GM18858 (cell line): Measurements from ENCODE around the gene APOC3.
"Not testable (repeated sequence)": the region's sequence is repeated elsewhere in the genome, so short reads cannot be mapped to it uniquely, and the experiment has no call there.

ENCODE experiments used
- ATAC-seq: cut with Tn5 transposase; IDR thresholded peaks from one replicate; pipeline ENCODE4 v1.9.1; 2021; ENCODE audit not compliant: unreplicated experiment

The APOC3 gene

DNA sequence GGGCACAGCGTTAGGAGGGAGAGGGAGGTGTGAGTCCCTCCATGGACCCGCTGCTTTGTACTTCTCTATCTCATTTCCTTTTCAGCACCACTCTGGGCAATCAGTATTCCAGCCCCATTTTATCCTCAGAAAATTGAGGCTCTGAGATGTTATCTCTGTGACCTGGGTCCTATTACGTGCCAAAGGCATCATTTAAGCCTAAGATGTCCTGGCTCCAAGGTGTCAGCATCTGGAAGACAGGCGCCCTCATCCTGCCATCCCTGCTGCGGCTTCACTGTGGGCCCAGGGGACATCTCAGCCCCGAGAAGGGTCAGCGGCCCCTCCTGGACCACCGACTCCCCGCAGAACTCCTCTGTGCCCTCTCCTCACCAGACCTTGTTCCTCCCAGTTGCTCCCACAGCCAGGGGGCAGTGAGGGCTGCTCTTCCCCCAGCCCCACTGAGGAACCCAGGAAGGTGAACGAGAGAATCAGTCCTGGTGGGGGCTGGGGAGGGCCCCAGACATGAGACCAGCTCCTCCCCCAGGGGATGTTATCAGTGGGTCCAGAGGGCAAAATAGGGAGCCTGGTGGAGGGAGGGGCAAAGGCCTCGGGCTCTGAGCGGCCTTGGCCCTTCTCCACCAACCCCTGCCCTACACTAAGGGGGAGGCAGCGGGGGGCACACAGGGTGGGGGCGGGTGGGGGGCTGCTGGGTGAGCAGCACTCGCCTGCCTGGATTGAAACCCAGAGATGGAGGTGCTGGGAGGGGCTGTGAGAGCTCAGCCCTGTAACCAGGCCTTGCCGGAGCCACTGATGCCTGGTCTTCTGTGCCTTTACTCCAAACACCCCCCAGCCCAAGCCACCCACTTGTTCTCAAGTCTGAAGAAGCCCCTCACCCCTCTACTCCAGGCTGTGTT lies 829 bp upstream of the APOC3 start:
- no peak for ATAC-seq

DNA sequence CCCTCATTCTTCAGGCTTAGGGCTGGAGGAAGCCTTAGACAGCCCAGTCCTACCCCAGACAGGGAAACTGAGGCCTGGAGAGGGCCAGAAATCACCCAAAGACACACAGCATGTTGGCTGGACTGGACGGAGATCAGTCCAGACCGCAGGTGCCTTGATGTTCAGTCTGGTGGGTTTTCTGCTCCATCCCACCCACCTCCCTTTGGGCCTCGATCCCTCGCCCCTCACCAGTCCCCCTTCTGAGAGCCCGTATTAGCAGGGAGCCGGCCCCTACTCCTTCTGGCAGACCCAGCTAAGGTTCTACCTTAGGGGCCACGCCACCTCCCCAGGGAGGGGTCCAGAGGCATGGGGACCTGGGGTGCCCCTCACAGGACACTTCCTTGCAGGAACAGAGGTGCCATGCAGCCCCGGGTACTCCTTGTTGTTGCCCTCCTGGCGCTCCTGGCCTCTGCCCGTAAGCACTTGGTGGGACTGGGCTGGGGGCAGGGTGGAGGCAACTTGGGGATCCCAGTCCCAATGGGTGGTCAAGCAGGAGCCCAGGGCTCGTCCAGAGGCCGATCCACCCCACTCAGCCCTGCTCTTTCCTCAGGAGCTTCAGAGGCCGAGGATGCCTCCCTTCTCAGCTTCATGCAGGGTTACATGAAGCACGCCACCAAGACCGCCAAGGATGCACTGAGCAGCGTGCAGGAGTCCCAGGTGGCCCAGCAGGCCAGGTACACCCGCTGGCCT lies 641 bp downstream of the APOC3 start:
- no peak for ATAC-seq

DNA sequence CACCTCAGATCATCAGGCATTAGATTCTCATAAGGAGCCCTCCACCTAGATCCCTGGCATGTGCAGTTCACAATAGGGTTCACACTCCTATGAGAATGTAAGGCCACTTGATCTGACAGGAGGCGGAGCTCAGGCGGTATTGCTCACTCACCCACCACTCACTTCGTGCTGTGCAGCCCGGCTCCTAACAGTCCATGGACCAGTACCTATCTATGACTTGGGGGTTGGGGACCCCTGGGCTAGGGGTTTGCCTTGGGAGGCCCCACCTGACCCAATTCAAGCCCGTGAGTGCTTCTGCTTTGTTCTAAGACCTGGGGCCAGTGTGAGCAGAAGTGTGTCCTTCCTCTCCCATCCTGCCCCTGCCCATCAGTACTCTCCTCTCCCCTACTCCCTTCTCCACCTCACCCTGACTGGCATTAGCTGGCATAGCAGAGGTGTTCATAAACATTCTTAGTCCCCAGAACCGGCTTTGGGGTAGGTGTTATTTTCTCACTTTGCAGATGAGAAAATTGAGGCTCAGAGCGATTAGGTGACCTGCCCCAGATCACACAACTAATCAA lies 2.2 kb downstream of the APOC3 start:
- no peak for ATAC-seq

DNA sequence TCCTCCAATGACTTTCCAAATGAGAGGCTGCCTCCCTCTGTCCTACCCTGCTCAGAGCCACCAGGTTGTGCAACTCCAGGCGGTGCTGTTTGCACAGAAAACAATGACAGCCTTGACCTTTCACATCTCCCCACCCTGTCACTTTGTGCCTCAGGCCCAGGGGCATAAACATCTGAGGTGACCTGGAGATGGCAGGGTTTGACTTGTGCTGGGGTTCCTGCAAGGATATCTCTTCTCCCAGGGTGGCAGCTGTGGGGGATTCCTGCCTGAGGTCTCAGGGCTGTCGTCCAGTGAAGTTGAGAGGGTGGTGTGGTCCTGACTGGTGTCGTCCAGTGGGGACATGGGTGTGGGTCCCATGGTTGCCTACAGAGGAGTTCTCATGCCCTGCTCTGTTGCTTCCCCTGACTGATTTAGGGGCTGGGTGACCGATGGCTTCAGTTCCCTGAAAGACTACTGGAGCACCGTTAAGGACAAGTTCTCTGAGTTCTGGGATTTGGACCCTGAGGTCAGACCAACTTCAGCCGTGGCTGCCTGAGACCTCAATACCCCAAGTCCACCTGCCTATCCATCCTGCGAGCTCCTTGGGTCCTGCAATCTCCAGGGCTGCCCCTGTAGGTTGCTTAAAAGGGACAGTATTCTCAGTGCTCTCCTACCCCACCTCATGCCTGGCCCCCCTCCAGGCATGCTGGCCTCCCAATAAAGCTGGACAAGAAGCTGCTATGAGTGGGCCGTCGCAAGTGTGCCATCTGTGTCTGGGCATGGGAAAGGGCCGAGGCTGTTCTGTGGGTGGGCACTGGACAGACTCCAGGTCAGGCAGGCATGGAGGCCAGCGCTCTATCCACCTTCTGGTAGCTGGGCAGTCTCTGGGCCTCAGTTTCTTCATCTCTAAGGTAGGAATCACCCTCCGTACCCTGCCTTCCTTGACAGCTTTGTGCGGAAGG lies 2.9 kb downstream of the APOC3 start:
- ATAC-seq, result no peak

DNA sequence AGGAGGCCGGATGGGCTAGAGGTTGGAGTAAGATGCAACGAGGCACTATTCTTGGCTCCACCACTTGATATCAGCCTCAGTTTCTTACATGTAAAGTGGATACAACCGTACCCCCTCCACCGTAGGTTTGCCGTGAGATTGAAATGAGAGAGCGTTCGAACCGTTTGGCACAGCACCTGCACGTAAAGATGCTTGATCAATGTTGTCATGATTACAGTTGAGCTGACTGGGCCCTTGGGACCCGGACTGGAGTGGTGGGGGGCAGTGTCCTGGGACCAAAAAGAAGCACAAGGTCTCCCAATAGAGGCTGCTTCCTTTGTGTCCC lies 3.7 kb downstream of the APOC3 start:
- no peak for ATAC-seq

DNA sequence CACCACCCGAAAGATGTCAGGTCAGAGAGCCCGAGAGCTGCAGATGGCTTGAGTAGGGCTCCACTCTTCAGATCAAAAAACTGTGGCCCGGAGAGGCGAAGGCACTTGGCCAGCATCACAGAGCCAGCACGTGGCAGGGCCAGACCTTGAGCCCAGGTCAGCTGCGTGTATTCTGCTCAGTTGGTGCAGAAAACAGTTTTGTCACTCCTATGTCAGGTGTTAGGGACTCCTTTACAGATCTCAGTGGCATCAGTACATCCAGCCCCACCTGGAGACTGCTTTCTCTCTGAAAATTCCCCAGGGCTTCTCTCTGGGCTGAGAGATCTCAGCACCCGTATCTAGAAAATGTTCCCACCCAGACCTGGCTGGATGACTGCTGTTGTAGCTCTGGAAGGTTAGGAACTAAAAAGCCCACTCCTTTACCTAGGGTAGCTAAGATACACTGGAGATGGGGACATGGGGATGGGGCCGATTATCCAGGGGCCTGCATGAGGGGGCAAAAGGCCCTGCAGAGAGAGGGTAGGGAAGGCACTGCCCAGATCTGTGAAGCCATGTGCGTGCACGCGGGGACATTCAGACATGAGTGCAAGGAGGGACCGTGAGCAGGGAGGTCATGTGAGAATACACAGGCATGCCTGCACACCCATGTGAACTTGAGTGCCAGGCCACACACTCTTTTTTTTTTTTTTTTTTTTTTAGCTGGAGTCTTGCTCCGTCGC lies 4.3 kb downstream of the APOC3 start:
- no peak for ATAC-seq

DNA sequence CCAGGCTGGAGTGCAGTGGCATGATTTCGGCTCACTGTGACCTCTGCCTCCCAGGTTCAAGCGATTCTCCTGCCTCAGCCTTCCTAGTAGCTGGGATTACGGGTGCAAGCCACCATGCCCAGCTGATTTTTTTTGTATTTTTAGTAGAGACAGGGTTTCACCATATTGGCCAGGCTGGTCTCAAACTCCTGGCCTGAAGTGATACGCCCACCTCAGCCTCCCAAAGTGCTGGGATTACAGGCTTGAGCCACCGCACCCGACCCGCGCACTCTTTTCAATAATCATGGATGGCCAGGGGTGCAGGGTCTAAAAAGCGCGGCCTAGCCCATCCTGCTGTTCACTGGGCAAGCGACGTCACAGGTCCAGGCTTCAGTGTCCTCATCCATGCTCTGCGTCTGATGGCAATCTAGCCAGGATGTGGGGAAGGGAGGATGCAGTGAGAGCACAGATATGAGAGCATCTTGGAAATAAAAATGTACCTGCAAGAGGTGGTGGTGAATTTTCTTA lies 4.9 kb downstream of the APOC3 start:
- not testable (repeated sequence) for ATAC-seq

DNA sequence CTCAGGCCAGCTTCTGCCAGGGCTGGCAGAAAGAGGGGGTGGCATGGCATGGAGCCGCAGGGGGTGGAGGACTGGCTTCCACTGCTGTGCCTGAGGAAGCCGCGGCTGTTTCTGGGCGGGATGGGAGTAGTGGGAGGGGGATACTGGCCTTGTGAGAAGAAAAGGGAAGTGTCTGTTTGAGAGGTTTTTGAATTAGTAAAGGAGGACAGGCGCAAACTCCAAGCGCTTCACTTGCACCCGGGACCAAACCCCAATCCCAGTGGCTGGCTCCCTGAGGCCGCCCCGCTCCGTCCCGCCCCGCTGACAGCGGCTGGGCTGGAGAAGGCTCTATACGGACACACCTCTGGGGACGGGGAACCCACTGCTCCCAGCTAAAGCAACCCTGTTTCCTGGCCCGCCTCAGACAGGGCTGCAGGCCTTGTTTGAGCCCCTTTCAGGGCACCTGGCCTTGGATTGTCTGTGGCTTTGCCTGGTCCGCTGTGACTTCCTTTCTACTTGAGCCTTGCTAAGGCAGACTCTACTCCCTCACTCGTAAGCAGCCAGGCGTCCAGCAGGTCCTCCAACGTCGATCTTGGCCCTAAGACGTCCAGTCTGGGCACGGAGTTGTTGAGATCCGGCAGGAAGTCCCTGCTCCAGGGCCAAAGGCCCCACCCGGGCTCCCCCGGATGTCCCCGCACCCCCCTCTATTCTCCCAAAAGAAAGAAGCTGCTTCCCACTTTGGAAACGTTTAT lies 5.5 kb downstream of the APOC3 start:
- ATAC-seq, result no peak

DNA sequence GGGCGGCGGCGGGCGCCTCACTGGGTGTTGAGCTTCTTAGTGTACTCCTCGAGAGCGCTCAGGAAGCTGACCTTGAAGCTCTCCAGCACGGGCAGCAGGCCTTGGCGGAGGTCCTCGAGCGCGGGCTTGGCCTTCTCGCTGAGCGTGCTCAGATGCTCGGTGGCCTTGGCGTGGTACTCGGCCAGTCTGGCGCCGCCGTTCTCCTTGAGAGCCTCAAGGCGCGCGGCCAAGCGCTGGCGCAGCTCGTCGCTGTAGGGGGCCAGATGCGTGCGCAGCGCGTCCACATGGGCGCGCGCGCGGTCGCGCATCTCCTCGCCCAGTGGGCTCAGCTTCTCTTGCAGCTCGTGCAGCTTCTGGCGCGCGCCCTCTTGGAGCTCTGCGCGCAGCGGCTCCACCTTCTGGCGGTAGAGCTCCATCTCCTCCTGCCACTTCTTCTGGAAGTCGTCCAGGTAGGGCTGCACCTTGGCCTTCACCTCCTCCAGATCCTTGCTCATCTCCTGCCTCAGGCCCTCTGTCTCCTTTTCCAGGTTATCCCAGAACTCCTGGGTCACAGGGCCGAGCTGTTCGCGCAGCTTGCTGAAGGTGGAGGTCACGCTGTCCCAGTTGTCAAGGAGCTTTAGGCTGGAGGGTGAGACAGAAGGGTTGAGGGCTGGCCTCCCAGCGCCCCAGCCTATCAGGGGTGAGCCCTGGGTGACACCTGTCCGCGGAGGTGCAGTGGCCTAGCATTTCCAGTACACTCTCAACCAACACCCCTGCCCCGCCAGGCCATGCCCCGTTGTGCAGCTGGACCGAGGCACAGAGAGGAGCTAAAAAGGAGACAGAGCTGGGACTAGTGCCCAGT lies 6.3 kb downstream of the APOC3 start:
- ATAC-seq, result peak; percentile 61

DNA sequence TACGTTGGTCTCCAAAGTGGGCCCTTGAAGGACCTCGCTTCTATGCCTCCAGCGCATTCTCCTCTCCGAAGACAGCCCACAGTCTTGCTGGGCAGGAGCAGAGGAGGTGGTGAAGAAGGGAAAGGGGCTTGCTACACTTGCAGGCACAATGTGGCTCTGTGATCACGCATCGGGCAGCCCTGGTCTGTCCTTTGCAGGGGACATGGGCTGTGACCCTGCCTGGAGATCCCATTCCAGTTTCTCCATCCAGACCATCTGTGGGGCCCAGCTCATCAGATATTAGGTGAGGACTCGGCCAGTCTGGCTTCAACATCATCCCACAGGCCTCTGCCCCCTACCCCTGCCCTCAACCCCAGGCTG lies 6.9 kb downstream of the APOC3 start:
- no peak for ATAC-seq

DNA sequence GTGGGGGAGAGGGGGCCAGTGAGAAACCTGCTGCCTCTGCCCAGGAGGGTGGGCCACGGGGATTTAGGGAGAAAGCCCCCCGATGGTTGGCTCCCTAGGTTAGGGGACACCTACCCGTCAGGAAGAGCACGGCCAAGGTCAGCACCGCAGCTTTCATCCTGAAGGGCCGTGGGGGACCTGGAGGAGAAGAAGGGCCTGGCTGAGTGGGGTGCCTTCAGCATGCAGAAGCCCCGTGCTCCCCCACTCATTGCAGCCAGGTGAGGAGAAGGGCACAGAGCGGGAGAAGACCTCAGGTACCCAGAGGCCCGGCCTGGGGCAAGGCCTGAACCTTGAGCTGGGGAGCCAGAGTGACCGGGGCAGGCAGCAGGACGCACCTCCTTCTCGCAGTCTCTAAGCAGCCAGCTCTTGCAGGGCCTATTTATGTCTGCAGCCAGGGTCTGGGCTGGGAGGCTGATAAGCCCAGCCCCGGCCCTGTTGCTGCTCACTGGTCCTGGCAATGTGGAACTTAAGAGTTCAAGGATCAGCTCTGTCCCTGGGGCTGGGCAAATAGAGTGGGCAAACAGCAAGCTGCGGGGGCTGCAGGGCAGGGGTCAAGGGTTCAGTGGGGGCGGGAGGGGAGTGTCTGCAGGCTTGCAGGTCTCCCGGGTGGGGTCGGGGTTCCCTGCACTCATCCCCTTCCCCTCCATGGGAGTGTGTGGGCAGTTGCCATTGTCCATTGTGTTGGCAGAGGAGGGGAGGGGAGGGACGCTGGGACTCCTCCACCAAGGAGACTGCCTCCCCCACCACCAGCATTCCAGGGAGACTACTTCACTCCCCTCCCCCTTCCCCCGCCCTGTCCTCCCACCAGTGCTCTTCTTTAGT lies 7.8 kb downstream of the APOC3 start, which contains the start of gene APOA1:
Gene APOA1, minus strand, starts transcription at position 392 of the 861 bp plus-strand sequence. Its CDS starts 235 bp downstream, at position 157.
- ATAC-seq, result no peak

DNA sequence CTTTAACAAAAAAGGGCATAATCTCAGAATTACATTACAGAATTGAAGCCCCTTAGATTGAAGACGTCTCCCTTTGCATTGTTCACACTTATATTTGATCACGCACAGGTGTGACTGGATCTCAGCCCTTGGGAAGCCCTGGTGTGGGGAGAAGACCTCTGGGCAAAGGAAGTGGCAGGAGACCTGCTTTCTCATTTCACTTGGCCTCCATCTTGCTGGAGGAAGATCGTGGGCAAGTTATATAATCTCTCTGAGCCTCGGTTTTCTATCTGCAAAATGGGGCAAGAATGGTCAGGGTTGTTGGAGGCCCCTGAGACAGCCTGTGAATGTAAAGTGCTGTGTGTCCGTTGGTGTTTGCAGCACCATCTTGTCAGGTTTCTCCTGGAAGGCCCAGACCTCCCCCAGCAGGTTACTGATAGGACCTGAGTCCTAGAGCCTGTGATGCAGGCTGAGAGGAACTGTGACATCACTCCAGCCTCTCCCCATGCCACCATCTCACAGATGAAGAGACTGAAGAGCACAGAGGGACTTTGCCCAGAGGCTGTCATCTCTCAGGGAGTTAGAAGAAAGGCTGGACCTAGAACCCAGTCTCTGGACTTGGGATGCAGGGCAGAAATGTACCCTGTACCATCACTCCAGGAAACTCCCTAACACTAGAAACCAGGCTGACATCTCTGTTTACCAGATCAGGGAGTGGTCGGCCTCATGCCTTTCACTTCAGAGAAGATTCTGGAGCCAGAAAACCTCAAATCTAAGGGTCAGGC lies 8.8 kb downstream of the APOC3 start:
- ATAC-seq, result no peak

DNA sequence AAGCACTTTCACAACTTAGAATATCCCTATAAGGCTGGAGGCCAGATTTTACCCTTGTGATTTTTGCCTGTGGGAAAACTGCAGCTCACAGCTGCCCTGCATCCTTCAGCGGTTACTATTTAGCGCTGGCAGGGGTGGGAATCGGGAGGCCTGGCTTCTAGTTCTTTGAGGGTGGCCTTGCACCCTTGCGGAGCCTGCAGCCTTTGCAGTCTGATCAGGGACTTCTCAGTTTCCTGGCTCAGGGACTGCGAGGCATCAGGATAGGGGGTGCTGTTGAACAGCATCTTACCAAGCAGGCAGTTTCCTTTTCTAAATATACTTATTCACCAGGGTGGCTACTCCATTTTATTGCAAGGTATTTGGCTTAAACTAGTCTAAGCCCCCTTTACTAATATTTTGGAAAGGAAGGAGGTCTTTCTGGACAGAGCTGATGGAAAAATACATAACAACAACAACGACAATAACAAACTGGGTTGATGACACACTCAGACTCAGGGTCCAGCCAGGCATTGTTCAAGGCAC lies 10.6 kb downstream of the APOC3 start:
- ATAC-seq, result no peak

DNA sequence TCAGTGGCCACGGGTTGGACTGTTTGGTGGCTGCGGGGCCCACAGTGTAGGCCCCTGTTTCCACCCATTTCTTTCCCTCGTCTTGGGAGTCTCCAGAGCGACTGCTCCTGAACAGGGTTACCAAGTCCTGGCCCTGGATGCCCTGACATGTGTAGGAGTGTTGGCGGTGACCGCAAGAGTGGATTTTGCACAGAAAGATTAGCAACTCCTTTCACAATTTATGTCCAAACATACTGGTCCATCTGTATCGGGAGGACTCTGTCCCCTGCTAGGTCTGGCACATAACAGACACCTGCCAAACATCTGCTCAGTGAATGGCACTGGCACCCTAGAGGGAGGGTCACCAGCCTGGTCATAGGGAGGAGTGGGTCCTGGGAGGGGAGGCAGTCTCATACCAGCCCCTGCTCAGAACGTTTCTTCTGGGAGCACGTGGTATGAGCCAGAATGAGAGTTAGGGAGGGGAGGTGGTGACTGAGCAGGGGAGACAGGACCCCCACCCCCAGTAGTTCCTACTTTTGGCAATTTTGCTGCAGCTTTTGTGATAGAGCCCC lies 11.1 kb downstream of the APOC3 start:
- ATAC-seq, result no peak

DNA sequence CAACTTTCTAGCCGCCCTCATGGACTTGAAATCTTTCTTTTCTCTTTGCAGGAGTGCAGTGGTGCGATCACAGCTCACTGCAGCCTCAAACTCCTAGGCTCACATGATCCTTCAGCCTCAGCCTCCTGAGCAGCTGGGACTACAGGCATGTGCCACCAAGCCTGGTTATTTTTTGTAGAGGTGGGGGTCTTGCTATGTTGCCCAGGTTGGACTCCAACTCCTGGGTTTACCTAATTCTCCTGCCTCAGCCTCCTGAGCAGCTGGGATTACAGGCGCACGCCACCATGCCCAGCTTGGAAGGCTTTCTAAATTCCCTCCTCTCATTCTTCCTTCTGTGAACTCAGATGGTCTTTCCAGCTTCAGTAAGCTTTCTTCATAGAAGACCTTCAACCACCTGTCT lies 12.4 kb downstream of the APOC3 start:
- no peak for ATAC-seq

DNA sequence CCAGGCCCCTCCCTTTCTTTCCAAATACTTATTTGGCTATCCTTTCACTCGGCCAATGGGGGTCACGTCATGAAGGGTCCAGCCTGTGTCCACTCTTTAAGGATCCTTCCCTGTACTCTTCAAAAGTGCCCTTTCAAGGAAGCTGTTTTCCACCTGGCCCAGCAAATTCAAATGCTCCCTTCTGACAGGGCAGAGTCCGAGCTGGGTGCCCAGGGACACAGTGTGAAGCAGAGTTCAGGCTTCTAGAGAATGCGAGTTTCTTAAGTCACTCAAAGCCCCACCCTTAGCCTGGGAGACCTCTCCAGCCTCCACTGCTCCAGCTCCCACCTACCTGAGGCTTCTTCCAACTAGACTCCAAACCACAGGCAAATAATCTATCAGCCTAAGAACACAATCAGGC lies 13.2 kb downstream of the APOC3 start:
- ATAC-seq, result no peak
